ENCODE results near the gene TOPAZ1.
A peak's percentile ranks its signal among the peaks of the same experiment; 100 is the strongest.
"Not testable (repeated sequence)": the region's sequence is repeated elsewhere in the genome, so short reads cannot be mapped to it uniquely, and the experiment has no call there.

The TOPAZ1 gene

DNA sequence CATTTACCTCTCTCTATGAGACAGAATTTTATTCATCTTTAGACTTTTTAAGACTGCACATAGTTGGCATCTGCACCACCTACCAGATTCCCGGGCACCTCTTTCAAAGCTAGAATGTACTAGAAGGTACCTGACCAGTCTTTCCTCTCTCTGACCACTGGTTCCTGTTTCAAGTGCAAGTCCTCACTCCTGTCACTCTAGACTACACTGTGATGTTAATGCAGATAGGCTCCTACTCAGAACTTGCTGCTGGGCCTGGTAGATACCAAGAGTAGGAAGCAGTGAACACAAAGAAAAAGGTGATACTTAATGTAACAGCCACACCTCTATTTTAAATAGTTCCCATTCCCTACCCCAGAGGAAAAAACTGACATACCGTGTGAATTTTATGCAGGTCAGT is 88.8 kb downstream of the TOPAZ1 start:
- no peak for DNase-seq (ENCODE audit: low read depth in 2 of 2)

DNA sequence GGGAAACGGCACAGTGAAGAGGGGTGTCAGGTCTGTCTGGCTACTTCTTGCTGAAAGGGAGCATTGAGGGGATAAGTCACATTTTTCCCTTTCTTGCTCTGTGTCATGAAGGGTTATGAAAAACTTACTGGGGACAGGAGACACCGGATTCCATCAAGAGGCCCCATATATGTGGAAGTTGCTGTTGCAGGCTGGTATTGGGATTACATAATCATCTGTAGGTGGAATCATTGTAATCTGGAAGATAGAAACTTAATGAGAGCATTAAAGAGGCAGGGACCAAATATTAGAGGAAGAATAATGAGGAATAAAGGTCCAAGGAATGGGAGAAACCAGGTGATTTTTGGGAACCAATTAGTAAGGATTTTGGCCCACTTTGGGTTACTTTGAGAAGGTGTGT is 92.6 kb downstream of the TOPAZ1 start:
- DNase-seq (ENCODE audit: low read depth in 2 of 2): no peak

DNA sequence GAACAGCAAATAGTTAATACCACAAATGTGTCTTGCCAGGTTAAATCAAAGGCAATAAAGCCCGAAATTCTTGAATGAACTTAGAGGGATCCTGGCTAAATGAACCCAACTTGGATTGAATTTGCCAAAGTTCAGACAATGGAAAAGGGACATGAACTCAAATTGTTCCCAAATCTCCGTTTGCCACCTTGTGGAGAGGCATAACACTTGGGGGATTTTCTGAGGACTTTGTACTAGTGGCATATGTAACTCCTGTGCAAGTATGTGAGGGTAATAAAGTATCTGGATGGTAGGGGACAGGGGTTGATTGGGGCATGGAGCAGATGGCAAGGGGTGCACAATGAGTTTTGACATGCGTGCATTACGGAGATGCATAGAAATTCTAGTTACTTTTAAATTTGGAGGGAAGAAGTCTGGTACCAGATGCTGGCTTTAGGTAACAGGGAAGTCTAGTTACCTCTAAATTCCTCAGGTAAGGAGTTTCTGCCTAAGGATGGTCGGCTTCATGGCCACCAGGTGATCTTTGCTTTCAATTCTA is 95.6 kb downstream of the TOPAZ1 start:
- no peak for DNase-seq (ENCODE audit: low read depth in 2 of 2)

DNA sequence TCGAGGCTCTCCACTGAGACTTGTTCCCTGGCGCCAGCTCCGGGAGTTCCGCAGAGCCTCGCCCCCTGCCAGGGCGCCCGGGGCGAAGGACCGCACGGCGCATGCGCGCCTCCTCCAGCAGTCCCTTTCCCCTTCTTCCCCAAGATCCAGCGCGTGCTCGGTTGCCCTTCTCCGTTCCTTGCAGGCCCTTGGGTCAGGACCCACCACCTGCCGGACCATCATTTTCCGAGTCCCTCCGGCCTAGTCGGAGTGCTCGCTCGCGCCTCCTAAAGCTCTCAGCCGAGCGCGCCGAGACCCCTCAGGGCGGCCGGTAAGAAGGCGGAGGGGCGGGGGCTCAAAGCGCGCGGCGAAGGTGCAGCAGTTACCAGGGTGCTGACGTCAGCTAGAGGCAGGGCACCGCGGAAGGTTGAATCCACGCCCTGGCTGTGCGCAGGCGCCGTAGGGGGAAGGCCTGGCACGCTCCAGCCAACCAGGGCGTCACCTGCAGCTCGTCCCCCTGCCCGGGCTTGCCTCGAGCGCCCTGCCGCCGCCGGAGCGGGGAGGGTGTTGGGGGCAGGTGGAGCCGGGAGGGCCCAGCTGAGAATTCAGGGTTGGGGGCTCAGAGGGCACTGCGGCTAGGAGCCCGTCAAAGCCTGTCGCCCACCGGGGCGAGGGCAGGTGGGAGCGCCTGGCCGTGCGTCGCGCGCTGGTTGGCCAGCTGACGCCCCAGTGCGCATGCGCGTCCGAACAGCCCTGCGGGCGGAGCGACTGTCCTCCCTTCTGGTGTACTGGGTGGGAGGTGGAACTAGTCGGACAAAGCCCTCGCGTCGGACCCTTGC is 96.5 kb downstream of the TOPAZ1 start, which contains the start of gene TCAIM:
TSS of gene TCAIM (plus strand) at position 757 of the 818 bp plus-strand sequence. CDS start 16,017 bp downstream, outside the sequence.
- peak; percentile 97 for DNase-seq (ENCODE audit: low read depth in 2 of 2)

DNA sequence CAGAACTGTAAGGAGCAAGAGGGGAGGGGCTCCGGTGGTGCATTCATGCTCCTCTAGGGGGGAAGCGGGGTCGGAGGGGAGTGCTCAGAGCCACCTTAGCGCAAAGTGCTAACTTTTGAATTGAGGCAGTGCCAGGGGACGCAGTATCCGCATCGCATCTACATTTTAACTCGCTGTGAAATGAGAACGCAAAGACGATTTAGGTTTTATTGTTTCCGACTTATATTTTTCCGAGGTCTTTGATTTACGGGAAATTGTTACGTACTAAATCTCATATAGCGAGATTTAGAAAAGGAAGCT is 97.1 kb downstream of the TOPAZ1 start:
- DNase-seq (ENCODE audit: low read depth in 2 of 2): no peak

DNA sequence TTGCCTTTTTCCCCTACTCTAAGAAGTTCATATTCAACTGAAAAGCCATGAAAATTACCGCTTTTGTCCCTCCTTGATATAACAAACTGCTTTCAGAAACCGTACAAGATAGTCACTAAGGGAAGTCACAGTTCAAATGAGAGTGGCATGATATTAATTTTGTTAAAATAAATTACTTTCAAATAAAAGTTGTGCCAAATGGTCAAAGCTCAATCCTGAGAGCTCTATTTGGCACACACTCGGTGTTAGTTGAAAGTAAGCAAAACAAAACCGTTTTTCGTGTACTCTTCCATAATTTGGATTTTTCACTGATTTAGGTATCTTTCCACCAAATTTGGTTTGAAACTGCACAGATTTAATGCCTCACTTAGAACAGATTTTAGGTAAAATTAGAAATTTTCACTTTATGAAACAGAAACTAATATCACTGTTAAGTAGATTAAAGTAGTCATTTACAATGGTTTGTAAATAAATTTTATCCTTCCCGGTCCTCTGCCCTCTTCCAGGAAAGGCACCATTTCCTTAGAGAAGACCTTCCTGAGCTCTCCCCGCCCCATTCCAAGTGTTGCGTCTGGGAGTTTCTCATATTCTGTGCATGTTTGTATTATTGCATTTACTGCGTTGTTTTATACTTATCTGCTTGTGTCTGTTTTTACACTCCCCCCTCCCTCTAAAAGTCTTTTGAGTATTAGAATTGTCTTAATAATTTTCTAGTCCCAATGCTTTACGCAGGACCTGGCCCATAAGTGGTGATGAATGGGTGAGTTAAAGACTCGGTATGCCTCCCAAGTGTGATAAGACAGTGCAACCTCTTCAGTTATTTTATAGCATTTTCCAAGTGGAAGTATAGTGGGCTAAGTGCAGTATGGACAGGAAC is 97.7 kb downstream of the TOPAZ1 start:
- no peak for DNase-seq (ENCODE audit: low read depth in 2 of 2)

DNA sequence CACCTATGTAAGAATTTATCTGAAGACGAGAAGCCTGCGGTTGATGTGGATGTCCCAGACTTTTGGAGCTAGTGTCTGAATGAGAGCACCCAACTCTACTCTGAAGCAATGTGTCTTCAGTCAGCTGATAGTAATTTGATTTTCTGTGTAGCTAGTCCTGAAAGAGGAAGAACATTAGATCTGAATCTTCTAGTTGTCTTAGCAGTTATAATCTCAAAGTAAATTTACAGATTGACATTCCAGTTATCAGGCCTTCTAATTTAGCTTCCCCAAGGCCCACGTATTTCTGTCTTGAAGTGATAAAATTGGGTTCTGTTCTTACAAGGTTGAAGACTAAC is 98.3 kb downstream of the TOPAZ1 start:
- DNase-seq (ENCODE audit: low read depth in 2 of 2): no peak

DNA sequence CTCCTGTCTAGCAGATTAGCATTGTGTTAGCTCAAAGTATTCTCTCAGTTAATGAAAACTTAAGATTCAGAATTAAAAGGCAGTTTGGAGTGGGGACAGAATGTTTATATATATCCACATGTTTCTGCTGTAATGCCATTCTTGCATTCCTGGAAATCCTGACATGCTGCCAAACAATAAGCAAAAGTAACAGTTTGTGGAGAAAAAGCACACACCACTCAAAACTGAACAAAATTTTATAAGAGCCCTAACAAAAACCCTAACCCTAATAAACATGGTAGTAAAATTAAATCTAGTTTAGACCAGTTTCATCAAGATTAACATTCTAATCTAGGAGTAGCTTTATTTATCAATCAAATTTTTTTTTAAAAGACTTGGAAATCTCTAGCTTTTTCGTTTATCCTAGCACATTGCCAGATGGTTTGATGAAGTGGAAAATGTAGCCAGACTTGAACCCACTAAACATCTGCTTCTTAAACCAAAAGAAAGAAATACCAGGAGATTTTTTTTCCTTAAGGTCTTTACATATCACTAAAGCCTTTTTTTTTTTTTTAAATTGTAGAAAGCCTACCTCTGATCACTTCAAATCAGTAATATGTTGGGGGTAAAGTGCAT is 100.6 kb downstream of the TOPAZ1 start:
- DNase-seq (ENCODE audit: low read depth in 2 of 2): no peak

DNA sequence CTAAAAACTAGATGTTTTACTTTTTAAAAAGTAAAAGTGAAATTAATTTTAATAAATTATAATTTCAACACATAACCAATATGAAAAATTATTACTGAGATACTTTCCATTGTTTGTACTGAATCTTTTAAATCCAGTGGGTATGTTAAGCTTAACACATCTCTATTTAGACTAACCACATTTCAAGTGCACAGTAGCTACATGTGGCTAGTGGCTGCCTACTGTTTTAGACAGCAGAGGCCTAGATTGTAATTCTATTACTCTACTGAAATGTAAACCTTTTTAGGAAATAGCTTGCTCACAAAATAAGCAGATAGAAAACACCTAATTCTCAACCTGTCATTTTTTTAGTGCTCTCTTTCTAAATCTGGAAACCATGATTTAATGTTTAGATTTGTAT is 101.7 kb downstream of the TOPAZ1 start:
- DNase-seq (ENCODE audit: low read depth in 2 of 2): no peak

DNA sequence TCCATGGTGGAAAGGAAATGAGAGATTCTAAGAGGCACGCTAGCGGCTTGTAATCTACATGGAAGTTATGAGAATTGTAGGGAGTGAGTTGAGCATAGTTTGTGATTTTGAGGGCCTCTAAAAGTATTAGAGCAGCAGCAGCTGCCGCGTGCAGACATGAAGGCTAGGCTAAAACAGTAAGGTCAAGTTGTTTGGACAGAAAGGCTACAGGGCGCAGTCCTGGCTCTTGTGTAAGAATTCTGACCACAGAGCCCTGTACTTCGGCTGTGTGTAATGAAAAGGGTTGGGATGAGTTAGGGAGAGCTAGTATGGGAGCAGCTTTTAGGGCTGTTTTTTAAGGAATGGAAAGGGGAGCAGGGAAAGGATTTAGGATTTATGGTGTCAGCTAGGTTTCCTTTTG is 104.9 kb downstream of the TOPAZ1 start:
- DNase-seq (ENCODE audit: low read depth in 2 of 2): not testable (repeated sequence)

DNA sequence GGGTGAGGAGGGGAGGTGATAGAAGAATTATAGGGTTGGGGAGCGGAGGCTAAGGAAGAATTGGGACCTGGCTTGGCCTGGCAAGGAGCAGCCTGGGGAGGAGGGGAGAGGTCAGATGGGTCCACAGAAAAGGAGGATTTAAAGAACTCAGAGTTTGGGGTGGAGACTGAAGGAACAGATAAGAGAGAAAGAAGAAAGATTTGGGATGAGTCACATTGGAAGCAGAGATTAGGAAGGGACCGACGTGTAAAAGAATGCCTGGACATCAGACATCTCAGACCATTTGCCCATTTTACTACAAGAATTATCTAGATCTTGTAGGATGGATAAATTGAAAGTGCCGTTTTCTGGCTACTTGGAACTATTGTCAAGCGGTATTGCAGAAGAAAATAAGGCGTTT is 107.3 kb downstream of the TOPAZ1 start:
- DNase-seq (ENCODE audit: low read depth in 2 of 2): no peak

DNA sequence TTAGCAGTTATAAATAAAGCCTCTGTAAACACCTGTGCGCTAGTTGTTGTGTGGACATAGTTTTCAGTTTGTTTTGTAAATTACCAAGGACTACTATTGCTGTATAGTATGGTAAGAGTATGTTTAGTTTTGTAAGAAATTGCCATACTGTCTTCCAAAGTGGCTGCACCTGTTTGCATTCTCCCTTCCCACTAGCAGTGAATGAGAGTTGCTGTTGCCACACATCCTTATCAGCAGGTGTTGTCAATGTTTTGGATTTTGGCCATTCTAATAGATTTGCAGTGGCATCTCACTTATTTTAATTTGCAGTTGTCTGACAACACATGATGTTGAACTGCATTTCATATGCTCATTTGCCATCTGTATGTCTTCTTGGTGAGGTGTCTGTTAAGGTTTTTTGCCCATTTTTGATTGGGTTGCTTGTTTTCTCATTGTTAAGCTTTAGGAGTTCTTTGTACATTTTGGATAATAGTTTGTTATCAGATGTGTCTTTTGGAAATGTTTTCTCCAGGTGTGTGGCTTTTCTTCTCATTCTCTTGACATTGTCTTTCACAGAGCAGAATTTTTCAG is 111.8 kb downstream of the TOPAZ1 start:
- DNase-seq (ENCODE audit: low read depth in 2 of 2): no peak

DNA sequence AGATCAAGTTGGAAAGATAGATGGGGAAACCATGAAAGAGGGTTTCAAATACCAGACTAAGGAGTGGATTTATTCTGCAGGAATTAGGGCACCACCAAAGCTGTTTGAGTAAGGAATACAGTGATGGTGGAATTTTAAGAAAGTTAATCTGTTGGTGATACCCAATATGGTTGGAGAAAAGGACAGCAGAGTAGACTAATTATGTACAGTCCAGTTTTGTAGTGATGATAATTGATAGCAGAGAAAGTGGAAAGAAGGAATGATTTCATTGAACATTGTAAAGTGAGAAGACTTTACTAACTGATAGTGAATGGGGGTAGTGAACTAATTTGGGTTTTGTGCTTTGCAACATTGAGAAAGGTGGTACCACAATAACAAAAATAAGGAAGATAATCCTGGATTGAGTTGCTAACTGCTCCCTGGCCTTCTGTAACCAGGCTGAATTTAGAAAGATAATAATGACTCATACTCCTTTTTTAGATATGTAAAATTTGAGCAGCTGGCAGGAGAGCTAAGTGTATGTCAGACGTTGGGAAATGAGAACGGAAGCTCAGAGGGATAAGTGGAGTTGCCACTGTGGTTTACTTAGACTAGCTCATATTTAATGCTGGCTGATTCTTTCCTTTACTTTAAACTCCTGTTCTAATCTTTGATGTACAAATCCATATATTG is 113.8 kb downstream of the TOPAZ1 start:
- DNase-seq (ENCODE audit: low read depth in 2 of 2): no peak

DNA sequence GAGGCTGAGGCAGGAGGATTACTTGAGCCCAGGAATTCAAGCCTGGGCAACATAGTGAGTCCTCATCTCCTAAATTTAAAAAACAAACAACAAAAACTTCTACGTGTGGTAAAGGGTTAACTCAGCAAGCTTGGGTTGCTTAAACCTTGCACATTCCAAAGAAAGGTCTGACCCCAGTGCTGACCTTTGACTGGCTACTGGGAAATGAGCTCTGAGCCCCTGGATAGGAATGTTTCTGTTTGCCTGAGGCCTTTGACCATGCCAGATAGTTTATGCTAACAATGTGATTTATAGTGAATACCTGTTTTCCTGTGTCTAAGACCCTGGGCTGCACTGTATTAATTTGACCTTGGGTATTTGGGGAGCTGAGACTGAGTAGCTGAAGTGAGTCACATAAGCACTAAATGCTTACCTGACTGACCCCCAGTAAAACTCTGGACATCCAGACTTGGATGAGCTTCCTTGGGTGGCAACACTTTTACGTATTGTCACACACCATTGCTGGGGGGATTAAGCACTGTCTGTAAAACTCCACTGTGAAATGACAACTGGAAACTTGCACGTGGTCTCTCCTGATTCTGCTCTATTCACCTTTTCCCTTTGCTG is 117.6 kb downstream of the TOPAZ1 start:
- no peak for DNase-seq (ENCODE audit: low read depth in 2 of 2)

DNA sequence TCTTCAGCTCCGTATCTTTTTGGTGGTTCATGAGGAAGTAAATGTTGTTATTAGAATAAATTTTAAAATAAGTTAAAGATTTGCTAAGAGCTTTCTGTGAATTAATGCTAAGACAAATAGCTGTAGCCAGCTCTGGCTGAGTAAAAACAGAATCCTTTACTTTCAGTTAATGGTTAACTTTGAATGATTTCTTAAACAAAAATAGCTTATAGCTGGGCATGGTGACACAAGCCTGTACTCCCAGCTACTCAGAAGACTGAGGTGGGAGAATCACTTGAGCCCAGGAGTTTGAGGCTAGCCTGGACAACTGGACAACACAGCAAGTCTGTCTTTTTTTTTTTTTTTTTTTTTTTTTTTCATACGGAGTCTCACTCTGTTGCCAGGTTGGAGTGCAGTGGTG is 121.9 kb downstream of the TOPAZ1 start:
- DNase-seq (ENCODE audit: low read depth in 2 of 2): no peak

DNA sequence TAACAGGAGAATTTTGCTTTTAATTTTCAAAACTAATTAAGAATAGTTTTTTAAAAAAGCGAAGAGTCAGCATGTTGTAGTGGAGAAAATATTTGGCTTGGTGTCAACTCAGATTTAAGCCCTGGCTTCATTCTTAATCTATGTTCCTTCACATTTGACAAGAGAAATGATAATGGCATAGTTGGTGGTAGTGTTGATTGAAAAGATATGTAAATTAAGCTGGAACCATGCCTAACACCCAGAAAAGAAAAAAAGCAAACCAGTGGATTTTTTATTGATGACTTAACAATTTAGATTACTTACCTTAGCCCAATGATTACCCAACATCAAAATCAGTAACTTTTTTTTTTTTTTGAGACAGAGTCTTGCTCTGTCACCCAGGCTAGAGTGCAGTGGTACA is 124.3 kb downstream of the TOPAZ1 start:
- no peak for DNase-seq (ENCODE audit: low read depth in 2 of 2)

DNA sequence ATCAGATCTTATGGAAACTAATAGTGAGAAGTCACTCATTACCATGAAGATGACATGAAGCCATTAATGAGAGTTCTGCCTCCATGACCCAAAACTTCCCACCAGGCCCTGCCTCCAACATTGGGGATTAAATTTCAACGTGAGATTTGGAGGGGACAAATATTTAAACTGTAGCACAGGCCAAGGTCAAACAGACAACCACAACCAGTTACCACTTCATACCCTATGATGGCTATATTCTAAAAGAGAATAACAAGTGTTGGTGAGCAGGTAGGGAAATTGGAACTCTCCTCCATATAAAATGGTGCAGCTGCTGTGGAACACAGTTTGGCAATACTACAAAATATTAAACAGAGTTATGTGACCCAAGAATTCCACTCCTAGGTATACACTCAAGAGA is 133.8 kb downstream of the TOPAZ1 start:
- DNase-seq (ENCODE audit: low read depth in 2 of 2): no peak
